HCT116 (cell line): ENCODE results near the gene OTOP3. TPM values are rescaled to one million over a fixed set of nuclear protein-coding genes. Genes with fewer than 3 reads are reported as not detected.

Experiments used
- CBX3 ChIP-seq: IDR thresholded peaks from 2 replicates; pipeline ENCODE4 v1.6.1; 2012; ENCODE audit warnings: low read depth
- CEBPB ChIP-seq: IDR thresholded peaks from 2 replicates; pipeline ENCODE4 v1.6.1; 2012; ENCODE audit warnings: low read depth
- EZH2 ChIP-seq: fragments of 200-600 bp; sonication (generic); IDR thresholded peaks from 2 replicates; pipeline ENCODE4 v1.6.1; 2017; ENCODE audit warnings: antibody characterized with exemption, mixed run types
- EZH2phosphoT487 ChIP-seq: fragments of 200-600 bp; IDR thresholded peaks from 2 replicates; pipeline ENCODE4 v1.6.1; 2018; ENCODE audit warnings: antibody characterized with exemption, borderline replicate concordance
- FOSL1 ChIP-seq: IDR thresholded peaks from 2 replicates; pipeline ENCODE4 v1.6.1; 2012; ENCODE audit warnings: low read depth
- JUND ChIP-seq: IDR thresholded peaks from 2 replicates; pipeline ENCODE4 v1.6.1; 2012
- POLR2A ChIP-seq: IDR thresholded peaks from 2 replicates; pipeline ENCODE4 v1.7.0; 2011; ENCODE audit warnings: borderline replicate concordance; ENCODE audit not compliant: insufficient read depth, insufficient read length; ENCODE audit errors: extremely low read depth
- POLR2AphosphoS5 ChIP-seq: IDR thresholded peaks from 2 replicates; pipeline ENCODE4 v1.6.1; 2011; ENCODE audit warnings: mild to moderate bottlenecking, low read depth, low read length, moderate library complexity
- RAD21 ChIP-seq: IDR thresholded peaks from 2 replicates; pipeline ENCODE4 v1.6.1; 2012; ENCODE audit warnings: low read depth, mild to moderate bottlenecking
- SIN3A ChIP-seq: IDR thresholded peaks from 2 replicates; pipeline ENCODE4 v1.6.1; 2012; ENCODE audit warnings: low read depth
- SP1 ChIP-seq: IDR thresholded peaks from 2 replicates; pipeline ENCODE4 v1.6.1; 2012; ENCODE audit warnings: low read depth
- TCF7L2 ChIP-seq: IDR thresholded peaks from 2 replicates; pipeline ENCODE4 v1.7.0; 2011; ENCODE audit warnings: borderline replicate concordance, inconsistent platforms; ENCODE audit not compliant: insufficient read depth, insufficient read length; ENCODE audit errors: extremely low read depth
- YY1 ChIP-seq: IDR thresholded peaks from 2 replicates; pipeline ENCODE4 v1.6.1; 2011; ENCODE audit warnings: low read length, low read depth, moderate library complexity, mild to moderate bottlenecking; ENCODE audit not compliant: insufficient replicate concordance; ENCODE audit errors: extremely low read depth
- ZBTB33 ChIP-seq: IDR thresholded peaks from 2 replicates; pipeline ENCODE4 v1.6.1; 2011; ENCODE audit warnings: mild to moderate bottlenecking, low read length, moderate library complexity; ENCODE audit not compliant: insufficient replicate concordance; ENCODE audit errors: extremely low read depth
- ZFX ChIP-seq: fragments of 450-650 bp; IDR thresholded peaks from 2 replicates; pipeline ENCODE4 v1.6.1; 2017
- ZNF274 ChIP-seq: fragments of 200-500 bp; sonication (Bioruptor generic); IDR thresholded peaks from 2 replicates; pipeline ENCODE4 v1.6.1; 2014; ENCODE audit warnings: mild to moderate bottlenecking, low read depth, low read length, inconsistent platforms
- total RNA-seq: library from RNA; stranded (reverse); gene quantifications from one replicate; pipeline ENCODE4 v1.2.1, GENCODE V29; 2021; ENCODE audit not compliant: unreplicated experiment
- TF ChIP-seq, protein P1 (sequence below): IDR thresholded peaks from 2 replicates; pipeline ENCODE4 v1.6.1; 2012
- TF ChIP-seq, protein P2 (sequence below): IDR thresholded peaks from 2 replicates; pipeline ENCODE4 v1.6.1; 2012

OTOP3 gene
- total RNA-seq, 1 experiment from 2014 or later: not detected

- TF ChIP-seq ZBTB33 (no peak), SP1 (no peak), CEBPB (no peak), CBX3 (no peak), SIN3A (no peak), JUND (no peak), RAD21 (peak; percentile 64), ZNF274 (no peak), FOSL1 (no peak), YY1 (no peak), ZFX (no peak; the same call in 1 of the 2 replicates), TCF7L2 (peak; percentile 39), EZH2 (no peak), POLR2AphosphoS5 (no peak), EZH2phosphoT487 (no peak), POLR2A (no peak)
- TF ChIP-seq, protein P1, sequence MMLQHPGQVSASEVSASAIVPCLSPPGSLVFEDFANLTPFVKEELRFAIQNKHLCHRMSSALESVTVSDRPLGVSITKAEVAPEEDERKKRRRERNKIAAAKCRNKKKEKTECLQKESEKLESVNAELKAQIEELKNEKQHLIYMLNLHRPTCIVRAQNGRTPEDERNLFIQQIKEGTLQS: no peak
- TF ChIP-seq, protein P2, sequence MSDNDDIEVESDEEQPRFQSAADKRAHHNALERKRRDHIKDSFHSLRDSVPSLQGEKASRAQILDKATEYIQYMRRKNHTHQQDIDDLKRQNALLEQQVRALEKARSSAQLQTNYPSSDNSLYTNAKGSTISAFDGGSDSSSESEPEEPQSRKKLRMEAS: peak; percentile 97
Measured at GRCh38 chr17:74960570-74961342, 25.1 kb downstream of the OTOP3 start (continued).
